ENCODE data around the gene APOL4. TPM values are rescaled to one million over a fixed set of nuclear protein-coding genes. Genes with fewer than 3 reads are reported as not detected.
A peak's percentile ranks its signal among the peaks of the same experiment; 100 is the strongest.
"Not testable (repeated sequence)": the region's sequence is repeated elsewhere in the genome, so short reads cannot be mapped to it uniquely, and the experiment has no call there.

Gene APOL4
- total RNA-seq, 1 experiment from 2014 or later: not detected

- no peak overlapping the region for H3K4me3 ChIP-seq
- no peaks in the 10 kb centered on the region for H3K9me3 ChIP-seq (ENCODE audit: insufficient read depth, low read depth)
- H3K9me2 ChIP-seq (ENCODE audit: insufficient read depth): no peaks in the 10 kb centered on the region
- no peaks in the 10 kb centered on the region; the same call in 1 of the 2 replicates for H3F3A ChIP-seq (ENCODE audit: insufficient read depth, low read depth)
- ChIA-PET CTCF (no interaction called here), POLR2A (ENCODE audit: unreplicated experiment) (no interaction called here)
- H3K4me2 ChIP-seq: no peak overlapping the region
- H3K36me3 ChIP-seq (ENCODE audit: low read depth): no peaks in the 10 kb centered on the region
- no peaks in the 10 kb centered on the region for H3K79me2 ChIP-seq (ENCODE audit: low read depth)
- intact Hi-C loops (cut with micrococcal nuclease; ENCODE audit: unreplicated experiment): no loop called here
- no peak overlapping the region for H3K27ac ChIP-seq
- no peaks in the 10 kb centered on the region; the same call in 1 of the 2 replicates for H3K27me3 ChIP-seq (ENCODE audit: insufficient read depth, low read depth)
- H4K20me1 ChIP-seq (ENCODE audit: insufficient read depth): no peaks in the 10 kb centered on the region
- no peak for TF ChIP-seq EZH2 (IDR thresholded peaks at IDR 0.05; ENCODE audit: low read depth)
- no peak for TF ChIP-seq CTCF (conservative IDR thresholded peaks at IDR 0.05)
- no TSS peak for BruUV-seq (replicated peaks)
- no peaks in the 10 kb centered on the region for H3K4me1 ChIP-seq (replicated peaks; ENCODE audit: insufficient read depth)
- H2AFZ ChIP-seq: no peak overlapping the region
- DNase-seq: no peak
These were observed 39.2 kb downstream of the APOL4 start for GRCh38 chr22:36162127-36163034.

GRCh38 chr22:36161793-36162126 lies 39.8 kb downstream of the APOL4 start:
- DNase-seq; H4K20me1 ChIP-seq (ENCODE audit: insufficient read depth); BruUV-seq (replicated peaks); H3K4me1 ChIP-seq (replicated peaks; ENCODE audit: insufficient read depth); H3K27me3 ChIP-seq (ENCODE audit: insufficient read depth, low read depth); intact Hi-C loops (cut with micrococcal nuclease; ENCODE audit: unreplicated experiment); H3K27ac ChIP-seq; H3K9me3 ChIP-seq (ENCODE audit: insufficient read depth, low read depth); POLR2A ChIA-PET (ENCODE audit: unreplicated experiment); H2AFZ ChIP-seq; H3F3A ChIP-seq (ENCODE audit: insufficient read depth, low read depth); H3K4me3 ChIP-seq; H3K79me2 ChIP-seq (ENCODE audit: low read depth); H3K4me2 ChIP-seq; CTCF ChIA-PET; H3K36me3 ChIP-seq (ENCODE audit: low read depth); H3K9me2 ChIP-seq (ENCODE audit: insufficient read depth): not testable (repeated sequence)

GRCh38 chr22:36160499-36160942 lies 41.1 kb downstream of the APOL4 start, which contains the start of gene APOL3:
APOL3 (minus strand) TSS chr22:36160755; CDS start chr22:36149055, 11,700 bp downstream.
- Histone ChIP-seq H3F3A (ENCODE audit: insufficient read depth, low read depth) (no peaks in the 10 kb centered on the region; the same call in 1 of the 2 replicates), H3K4me2 (no peak within 1 kb of the TSS), H3K4me3 (no peak within 1 kb of the TSS), H3K27ac (no peak within 1 kb of the TSS), H3K36me3 (ENCODE audit: low read depth) (no peaks in the 10 kb centered on the region), H3K79me2 (ENCODE audit: low read depth) (no peaks in the 10 kb centered on the region), H3K4me1 (replicated peaks; ENCODE audit: insufficient read depth) (no peaks in the 10 kb centered on the region), H3K9me2 (ENCODE audit: insufficient read depth) (no peaks in the 10 kb centered on the region), H4K20me1 (ENCODE audit: insufficient read depth) (no peaks in the 10 kb centered on the region), H3K9me3 (ENCODE audit: insufficient read depth, low read depth) (no peaks in the 10 kb centered on the region), H2AFZ (no peak within 1 kb of the TSS), H3K27me3 (ENCODE audit: insufficient read depth, low read depth) (no peaks in the 10 kb centered on the region; the same call in 1 of the 2 replicates)
- peak in 1 of 2 experiments; percentile 17 for DNase-seq
- ChIA-PET POLR2A (ENCODE audit: unreplicated experiment) (interaction anchor here (0.5 kb wide), 1 partner anchor 848 kb away, joined by 10 read pairs; no protein-coding TSS in a partner anchor), CTCF (interaction anchor here (0.6 to 0.7 kb wide), 2 partner anchors 24 to 112 kb away, joined by 3 to 4 read pairs; no protein-coding TSS in a partner anchor)
- no peak for TF ChIP-seq EZH2 (IDR thresholded peaks at IDR 0.05; ENCODE audit: low read depth)
- TF ChIP-seq CTCF (conservative IDR thresholded peaks at IDR 0.05): no peak
- intact Hi-C loops (cut with micrococcal nuclease; ENCODE audit: unreplicated experiment): no loop called here
- BruUV-seq (replicated peaks): no TSS peak

All from PC-9 (cell line).